ENCODE data around the gene TMEM258.

TMEM258 gene

DNA sequence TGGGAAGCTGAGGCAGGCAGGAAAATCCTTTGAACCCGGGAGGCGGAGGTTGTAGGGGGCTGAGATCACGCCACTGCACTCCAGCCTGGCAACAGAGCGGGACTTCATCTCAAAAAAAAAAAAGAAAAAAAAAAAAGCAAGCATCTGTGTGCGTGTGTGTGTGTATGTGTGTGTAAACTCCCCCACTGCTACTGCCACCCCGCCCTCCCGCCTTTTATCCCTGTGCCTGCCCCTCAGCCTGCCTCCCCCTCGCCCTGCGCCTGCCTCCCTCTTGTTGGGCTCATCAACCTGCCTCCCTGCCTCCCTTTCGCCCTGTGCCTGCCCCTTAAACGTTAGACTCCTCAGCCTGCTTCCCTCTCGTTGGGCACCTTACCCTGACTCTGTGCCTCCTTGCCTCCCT lies 18.0 kb downstream of the TMEM258 start:
- no peak for DNase-seq

GRCh38 chr11:61773809-61774208 lies 18.6 kb downstream of the TMEM258 start:
- DNase-seq: no peak

DNA sequence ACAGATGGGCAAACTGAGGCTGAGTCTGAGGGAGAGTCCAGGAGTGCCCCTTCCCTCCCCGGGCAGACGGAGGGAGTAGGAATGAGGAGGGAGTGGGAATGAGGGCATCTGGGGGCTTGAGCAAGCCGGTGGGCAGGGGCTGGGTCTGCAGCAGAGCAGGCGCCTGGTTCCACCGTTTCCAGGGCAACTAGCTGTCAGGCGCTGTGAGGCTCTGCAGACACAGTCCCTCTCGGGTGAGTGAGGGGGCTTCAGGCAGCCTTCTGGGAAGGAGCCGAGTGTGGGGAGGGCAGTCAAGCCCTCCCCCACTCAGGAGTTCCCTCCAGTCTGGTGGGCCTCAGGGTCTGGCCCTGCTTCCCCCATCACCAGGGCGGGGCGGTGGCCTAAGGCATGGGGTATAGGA lies 19.0 kb downstream of the TMEM258 start:
- DNase-seq: no peak

DNA sequence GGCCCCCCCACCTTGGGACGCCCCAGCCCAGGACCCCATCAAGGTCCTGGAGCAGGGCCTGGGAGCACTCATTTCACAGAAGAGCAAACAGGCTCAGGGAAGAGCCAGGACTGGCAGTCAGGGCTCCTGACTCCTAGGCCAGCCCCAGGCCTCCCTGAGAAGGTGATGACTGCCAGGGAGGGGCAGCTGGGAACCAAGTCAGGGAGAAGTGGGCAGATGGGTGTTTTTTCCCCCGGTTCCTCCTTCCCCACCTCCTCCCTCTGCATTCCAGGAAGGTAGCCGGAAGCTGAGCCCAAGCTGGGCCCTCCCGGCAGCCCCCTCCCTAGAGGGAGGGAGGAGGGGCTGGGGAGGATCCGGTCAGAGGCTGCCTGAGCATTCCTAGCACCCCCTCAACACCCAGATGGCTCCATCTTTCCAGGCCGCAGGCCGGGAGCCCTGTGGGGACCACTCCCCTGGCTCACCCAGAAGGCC lies 20.4 kb downstream of the TMEM258 start:
- no peak for DNase-seq

GRCh38 chr11:61771195-61771894 lies 21.1 kb downstream of the TMEM258 start:
- no peak for DNase-seq

GRCh38 chr11:61769946-61770683 lies 22.3 kb downstream of the TMEM258 start:
- DNase-seq: no peak

GRCh38 chr11:61769169-61769920 lies 23.1 kb downstream of the TMEM258 start:
- no peak for DNase-seq

DNA sequence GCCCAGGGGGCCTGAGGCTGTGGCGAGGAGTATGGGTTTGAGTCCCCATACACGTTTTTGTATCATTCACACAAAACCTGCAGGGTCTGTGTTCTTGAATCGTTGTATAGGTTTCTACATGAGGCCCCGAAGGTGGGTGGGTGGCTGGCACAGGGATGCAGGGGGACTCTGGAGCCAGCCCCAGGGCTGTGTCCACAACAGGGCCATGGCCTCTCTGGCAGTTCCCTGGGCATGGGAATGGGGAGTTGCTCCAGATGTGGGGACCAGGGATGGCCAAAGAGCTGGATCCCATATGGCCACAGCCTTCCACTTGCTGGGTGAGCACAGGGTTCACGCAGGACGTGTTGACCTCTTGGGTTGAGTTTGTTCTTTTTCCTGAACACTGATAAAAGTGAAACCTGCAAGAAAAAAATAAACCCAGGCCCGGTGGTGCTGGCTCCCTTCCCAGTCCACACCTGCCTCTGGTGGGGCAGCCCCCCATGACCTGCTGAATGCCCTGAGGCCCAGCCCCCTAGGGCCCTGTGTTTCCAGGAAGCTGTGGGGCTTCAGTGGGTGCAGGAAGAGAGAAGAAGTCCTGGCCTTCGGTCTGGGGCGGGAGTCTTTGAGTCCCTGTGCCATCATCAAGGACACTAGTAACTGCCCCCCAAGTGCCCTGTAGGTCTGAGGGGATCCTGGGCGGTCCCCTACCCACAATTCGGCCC lies 23.9 kb downstream of the TMEM258 start:
- no peak for DNase-seq

- no peak for DNase-seq
These were observed 26.0 kb downstream of the TMEM258 start for GRCh38 chr11:61766353-61766841.

DNA sequence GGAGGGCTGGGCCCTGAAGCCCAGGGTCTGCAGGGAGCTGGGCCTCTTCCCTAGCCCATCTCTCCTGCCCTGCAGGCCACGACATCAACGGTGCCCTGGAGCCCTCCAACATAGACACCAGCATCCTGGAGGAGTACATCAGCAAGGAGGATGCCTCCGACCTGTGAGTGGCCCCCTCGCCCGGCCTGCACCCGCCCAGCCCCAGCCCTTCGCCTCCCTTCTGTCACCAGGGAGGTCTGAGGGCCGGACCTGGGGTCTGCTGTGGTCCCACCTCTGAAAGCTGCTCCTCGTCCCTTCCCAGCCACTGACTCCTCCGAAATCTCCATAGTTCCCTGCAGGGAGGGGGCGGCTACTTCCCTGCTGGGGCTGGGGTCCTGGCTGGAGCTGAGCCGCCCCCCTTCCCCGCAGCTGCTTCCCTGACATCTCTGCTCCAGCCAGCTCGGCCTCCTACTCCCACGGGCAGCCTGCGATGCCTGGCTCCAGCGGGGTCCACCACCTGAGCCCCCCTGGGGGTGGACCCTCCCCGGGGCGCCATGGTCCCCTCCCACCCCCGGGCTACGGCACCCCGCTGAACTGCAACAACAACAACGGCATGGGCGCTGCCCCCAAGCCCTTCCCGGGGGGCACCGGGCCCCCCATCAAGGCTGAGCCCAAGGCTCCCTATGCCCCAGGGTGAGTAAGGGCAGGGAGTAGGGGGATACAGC lies 26.7 kb downstream of the TMEM258 start:
- no peak for DNase-seq

DNA sequence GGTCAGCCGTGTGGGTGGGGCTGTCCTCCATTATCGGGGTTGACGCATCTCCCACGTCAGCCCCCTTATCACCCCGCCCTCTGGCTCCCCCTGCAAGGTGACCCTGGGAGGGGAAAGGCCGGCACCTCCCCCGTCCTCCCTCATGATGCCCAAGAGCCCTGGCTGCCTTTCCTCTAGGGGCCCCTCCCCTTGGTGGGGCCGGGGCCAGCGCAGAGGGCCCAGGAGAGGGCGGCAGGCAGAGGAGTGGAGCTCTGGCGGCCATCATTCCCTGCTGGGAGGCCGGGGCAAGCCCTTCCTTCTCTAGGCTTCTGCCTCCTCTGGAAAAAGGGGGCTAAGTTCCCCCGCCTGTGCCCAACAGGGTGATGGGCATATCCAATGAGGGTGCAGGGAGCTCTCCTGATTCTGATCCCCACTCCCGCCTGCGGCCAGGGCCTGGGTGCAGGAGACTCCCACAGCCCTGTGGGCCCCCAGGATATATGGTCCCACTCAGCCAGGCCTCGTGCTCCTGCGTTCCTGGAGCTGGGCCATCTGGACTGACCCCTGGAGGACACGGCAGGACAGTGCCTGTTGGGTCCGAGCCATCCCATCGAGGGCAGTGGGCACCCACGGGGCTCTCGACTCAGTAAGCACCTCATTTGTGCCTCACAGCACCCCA lies 27.7 kb downstream of the TMEM258 start:
- no peak for DNase-seq

GRCh38 chr11:61763930-61764605 lies 28.3 kb downstream of the TMEM258 start:
- DNase-seq: no peak

DNA sequence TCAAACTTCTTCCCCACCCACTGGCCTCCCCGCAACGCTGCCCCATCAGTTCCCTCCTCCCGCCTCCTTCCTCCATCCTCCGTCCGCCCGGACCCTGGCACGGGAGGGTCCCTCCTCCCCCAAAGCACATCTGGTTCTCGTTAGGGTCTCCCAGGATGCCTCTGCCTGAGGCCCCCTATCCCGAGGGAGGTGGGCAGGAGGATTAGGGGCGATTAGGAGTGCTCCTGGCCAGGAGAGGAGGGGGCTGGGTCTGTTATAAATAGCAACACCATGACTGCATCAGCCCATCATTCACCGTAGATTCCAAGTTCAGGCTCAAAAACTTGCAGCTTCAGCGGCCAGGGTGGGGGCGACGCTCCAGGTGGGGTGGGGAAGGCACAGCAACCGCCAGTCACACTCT lies 29.6 kb downstream of the TMEM258 start:
- DNase-seq: no peak

GRCh38 chr11:61762223-61762615 lies 30.2 kb downstream of the TMEM258 start:
- no peak for DNase-seq

GRCh38 chr11:61761440-61762222 lies 30.8 kb downstream of the TMEM258 start:
- no peak for DNase-seq

- DNase-seq: no peak
These were observed 31.5 kb downstream of the TMEM258 start for GRCh38 chr11:61760946-61761345.

DNA sequence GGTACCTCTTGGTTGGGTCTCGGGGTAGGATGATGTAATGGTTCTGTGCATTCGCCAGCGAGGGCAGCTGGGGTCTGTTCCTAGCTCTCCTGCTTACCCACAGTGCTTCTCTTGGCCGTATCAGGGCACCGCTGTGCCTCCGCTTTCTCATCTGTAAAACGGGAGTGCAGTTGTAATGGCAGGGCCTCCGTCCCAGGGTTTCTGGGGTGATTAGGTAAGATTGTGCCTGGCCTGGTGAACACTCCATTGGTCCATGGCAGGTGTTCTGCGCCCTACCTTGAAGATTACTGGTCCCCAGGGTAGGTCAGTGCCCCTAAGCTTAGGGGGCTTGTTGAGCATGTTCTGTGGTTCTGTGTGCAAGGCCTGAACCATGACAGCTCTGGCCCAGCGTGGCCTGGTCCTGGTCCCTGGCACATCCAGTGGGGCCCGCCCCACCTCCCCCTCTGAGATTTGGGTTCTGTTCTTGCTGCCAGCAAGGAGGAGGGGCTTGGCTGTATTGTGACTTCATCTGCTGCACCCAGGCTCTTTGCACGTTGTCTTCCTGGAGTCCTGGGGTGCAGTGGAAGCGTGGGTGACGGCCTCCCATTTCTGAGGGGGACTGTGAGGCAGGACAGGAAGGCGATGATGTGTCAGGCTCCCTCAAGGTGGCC lies 35.1 kb downstream of the TMEM258 start:
- no peak for DNase-seq

- no peak for DNase-seq
These were observed 35.8 kb downstream of the TMEM258 start for GRCh38 chr11:61756452-61757212.

DNA sequence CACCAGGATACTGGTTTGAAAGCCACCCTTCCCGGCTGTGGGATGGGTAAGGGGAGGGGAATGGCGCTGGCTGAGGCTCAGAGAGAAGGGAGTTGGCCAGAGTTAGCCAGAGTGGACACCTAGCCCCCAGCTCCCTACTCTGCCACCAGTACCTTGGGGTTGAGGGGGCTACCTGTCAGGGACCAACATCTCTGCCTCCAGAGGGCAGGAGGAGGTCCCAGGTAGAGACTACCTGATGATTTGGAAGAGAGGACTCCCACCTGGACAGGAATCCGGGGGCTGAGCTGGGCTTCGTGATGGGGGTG lies 36.3 kb downstream of the TMEM258 start:
- DNase-seq: no peak

Data from amniotic stem cell (primary cell).